Nucleus accumbens (tissue), 56 donors: ENCODE results near the gene BEND3.
"Not testable (repeated sequence)": the region's sequence is repeated elsewhere in the genome, so short reads cannot be mapped to it uniquely, and the experiment has no call there.

Source experiments
- DNase-seq, 56 donors: peaks; one replicate each; lab custom pipeline; 2025; lab: John Stamatoyannopoulos, UW

Gene BEND3

DNA sequence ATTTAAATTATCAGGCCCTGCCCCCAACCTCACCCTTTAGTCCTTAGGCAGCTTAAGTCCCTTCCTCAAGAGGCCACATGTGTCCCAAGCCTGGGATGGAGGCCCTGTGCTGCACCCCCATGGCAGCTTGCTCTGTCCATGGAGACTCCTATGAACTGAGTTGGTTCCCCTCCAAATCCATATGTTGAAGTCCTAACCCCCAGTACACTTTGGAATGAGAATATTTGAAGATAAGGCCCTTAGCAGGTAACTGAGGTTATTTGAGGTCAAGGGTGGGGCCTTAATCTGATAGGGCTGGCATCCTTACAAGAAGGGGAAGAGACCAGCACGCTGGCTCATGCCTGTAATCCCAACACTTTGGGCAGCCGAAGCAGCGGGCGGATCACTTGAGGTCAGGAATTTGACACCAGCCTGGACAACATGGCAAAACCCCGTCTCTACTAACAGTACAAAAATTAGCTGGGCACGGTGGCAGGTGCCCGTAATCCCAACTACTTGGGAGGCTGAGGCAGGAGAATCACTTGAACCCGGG, 6.7 kb upstream of the BEND3 start:
- no peak for DNase-seq

- no peak for DNase-seq
These were observed 6.0 kb upstream of the BEND3 start for GRCh38 chr6:107121266-107121665.

GRCh38 chr6:107120404-107120803, 5.1 kb upstream of the BEND3 start:
- no peak for DNase-seq

GRCh38 chr6:107118976-107119375, 3.7 kb upstream of the BEND3 start:
- no peak for DNase-seq

DNA sequence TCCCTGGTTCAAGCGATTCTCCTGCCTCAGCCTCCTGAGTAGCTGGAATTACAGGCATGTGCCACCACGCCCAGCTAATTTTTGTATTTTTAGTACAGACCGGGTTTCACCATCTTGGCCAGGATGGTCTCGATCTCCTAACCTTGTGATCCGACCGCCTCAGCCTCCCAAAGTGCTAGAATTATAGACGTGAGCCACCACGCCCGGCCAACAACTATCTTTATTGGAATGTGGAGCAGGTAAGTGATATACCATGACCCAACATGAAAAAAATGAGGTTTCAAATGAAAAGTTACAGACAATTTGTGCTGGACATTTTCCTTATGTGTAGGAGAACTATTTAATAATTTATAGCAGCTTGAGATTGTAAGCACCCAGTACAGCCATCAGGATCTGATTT, 3.2 kb upstream of the BEND3 start:
- not testable (repeated sequence) for DNase-seq

- DNase-seq = no peak
These were observed 1.6 kb upstream of the BEND3 start for GRCh38 chr6:107116931-107117330.

GRCh38 chr6:107116328-107116892, 1.1 kb upstream of the BEND3 start:
- peak in 7 of 56 donors; percentile 5 to 31 (median 21) for DNase-seq

GRCh38 chr6:107115695-107116327, 496 bp upstream of the BEND3 start:
- DNase-seq = peak in 28 of 56 donors; percentile 4 to 64 (median 29)

DNA sequence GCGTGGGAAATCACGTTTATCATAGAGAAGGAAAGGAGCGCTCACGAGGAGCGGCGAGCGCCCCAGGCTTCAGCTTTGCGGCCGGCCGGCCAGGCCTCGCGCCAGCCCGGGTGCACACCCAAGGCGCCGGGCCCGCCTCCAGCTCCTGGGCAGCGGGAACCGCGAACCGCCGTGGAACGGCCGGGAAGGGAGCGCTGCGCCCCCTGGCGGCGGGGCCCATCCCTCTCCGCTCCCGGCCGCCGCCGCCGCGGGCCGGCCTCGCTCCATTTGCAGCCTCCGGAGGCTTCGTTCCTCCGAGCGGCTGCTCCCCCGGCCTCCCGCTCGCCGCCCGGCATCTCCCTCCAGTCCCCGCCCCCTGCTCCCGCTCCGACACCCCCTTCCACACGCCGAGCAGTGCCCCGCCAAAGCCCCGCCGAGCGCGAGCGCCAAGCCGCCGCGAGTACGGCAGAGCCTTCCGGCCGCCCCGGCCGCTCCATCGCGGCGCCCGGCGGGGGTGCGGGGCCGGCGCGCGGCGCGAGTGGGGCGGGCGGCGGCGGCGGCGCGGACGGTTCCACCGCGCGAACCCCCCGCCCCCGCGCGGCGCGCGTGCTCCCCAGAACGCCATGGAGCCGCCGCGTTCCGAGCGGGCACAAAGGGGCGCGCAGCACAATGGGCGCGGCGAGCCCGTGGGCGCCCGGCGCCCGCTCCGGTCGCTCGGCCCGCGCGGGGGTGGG, 946 bp downstream of the BEND3 start:
- DNase-seq = peak in 54 of 56 donors; percentile 17 to 88 (median 66)

- no peak for DNase-seq
These were observed 5.1 kb downstream of the BEND3 start for GRCh38 chr6:107110200-107110599.

- no peak for DNase-seq
These were observed 7.0 kb downstream of the BEND3 start for GRCh38 chr6:107108201-107108890.

DNA sequence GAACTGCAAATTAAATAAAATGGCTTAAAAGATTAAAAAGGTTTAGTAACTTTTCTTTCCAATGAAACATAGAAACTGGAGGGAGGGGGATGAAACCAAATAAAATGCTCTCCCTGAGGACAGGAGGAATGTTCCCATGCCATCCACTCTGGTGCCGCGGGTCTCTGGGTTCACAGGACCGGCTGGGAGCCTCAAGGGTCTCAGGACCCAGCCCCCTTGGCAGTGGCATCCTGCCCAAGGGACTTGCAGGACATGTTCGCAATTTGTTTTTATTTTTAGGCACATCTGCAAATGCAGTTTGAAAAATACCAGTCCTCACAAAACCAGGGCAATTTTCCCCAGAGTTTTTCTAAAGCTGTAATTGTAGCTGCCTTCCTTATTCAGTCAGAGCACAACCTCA, 7.5 kb downstream of the BEND3 start:
- no peak for DNase-seq

GRCh38 chr6:107106165-107106564, 9.2 kb downstream of the BEND3 start:
- DNase-seq = no peak

DNA sequence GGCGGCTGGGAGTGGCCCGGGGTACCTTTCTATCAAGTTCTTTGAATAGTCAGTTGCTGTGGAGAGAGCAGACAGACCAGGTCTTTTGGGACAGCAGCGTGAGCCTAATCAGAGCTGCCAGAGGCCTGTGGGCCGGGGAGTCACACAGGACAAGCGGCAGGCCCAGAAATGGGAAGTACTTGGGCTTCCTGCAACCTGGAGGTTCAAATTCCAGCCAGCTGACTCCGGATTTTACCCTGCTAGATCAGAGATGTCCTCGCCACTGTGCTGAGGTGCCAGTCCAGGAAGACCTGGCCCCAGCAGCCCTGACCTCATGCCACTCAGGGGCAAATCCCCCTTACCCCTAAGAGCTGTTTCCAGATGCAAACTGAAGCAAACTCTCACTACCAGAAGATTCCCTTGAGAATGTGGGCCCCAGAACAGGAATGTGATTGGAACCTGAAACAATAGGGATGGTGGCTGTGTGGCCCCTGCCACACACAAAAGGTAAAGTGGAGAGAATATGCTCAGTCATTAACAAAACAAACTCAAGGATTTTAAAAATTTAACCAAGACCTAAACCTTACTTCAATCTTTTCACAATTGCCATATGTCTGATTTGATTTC, 9.7 kb downstream of the BEND3 start:
- DNase-seq = no peak

- no peak for DNase-seq
These were observed 12.2 kb downstream of the BEND3 start for GRCh38 chr6:107103082-107103481.

- no peak for DNase-seq
These were observed 12.9 kb downstream of the BEND3 start for GRCh38 chr6:107102414-107102805.

- DNase-seq = no peak
These were observed 13.5 kb downstream of the BEND3 start for GRCh38 chr6:107101686-107102413.

DNA sequence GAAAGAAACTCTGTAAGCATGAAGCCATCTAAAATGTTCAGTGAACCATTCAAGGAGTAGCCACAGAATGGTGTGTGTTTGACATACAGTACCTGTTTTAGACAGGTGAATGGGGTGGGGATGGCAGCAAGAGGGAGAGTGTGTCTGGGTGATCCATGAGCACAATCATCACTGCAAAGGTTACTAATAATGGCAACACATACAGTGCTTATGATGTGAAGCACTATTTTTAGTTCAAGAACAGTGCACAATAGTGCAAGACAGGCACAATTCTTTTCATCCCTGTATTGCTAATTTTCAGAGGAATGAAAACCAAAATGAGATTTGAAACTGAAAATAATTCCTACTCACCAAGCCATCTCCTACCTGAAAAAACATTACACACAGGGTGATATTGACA, 14.1 kb downstream of the BEND3 start:
- DNase-seq = no peak

DNA sequence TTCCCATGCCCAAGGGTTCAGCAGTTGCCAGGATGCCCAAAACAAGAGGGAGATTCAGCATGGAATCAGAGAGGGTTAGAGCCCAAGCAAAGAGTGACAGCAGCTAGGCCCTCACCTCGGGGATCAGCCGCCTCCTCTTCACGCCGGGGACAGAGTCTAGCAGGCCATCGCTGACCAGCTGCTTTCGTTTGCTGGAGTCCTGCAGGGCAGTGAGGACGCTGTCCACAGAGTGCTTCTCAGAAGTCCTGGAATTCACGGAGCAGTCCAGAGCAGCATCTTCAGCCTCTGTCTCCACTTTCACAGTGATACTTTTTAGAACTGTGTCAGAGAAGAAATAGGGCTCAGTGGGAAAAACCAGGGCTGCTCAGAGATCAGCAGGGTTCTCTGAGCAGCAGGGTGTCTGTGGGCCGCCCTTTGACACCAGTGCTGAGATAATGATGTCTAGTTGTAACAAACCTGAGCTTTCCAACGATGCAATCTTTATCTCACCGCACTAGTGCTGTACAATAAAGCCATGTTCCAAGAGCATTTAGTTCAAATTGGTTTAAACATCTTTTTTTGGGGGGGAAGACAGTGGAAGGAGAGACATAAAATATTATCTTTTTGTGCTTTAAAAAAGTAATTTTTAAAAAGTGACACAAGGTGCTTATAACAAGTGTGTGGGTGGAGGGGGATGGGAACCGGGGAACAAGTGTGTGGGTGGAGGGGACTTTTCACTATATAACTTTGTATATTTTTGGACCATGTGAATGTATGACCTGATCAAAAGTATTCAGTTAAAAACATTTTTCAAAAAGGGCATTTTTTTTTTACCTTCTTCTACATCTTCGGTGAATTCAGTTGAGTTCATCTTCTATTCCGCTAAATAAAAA, 16.6 kb downstream of the BEND3 start:
- DNase-seq = no peak
